ENCODE data around the gene EXOC6B. TPM values are rescaled to one million over a fixed set of nuclear protein-coding genes. Genes with fewer than 3 reads are reported as not detected.

EXOC6B gene
- total RNA-seq, 1 donor from 2014 or later, result 35.2 TPM

- intact Hi-C loops (cut with DNase I), result no loop called here
- H3K27me3 ChIP-seq, result no peaks in the 10 kb centered on the region
- H3K9me3 ChIP-seq, result no peaks in the 10 kb centered on the region
- H3K4me3 ChIP-seq, result no peak overlapping the region
- no peaks in the 10 kb centered on the region for H3K36me3 ChIP-seq
- H3K27ac ChIP-seq, result no peak overlapping the region
- no peak for ATAC-seq
- H3K4me1 ChIP-seq, result no peaks in the 10 kb centered on the region
- no peak for DNase-seq
- TF ChIP-seq, protein P1, sequence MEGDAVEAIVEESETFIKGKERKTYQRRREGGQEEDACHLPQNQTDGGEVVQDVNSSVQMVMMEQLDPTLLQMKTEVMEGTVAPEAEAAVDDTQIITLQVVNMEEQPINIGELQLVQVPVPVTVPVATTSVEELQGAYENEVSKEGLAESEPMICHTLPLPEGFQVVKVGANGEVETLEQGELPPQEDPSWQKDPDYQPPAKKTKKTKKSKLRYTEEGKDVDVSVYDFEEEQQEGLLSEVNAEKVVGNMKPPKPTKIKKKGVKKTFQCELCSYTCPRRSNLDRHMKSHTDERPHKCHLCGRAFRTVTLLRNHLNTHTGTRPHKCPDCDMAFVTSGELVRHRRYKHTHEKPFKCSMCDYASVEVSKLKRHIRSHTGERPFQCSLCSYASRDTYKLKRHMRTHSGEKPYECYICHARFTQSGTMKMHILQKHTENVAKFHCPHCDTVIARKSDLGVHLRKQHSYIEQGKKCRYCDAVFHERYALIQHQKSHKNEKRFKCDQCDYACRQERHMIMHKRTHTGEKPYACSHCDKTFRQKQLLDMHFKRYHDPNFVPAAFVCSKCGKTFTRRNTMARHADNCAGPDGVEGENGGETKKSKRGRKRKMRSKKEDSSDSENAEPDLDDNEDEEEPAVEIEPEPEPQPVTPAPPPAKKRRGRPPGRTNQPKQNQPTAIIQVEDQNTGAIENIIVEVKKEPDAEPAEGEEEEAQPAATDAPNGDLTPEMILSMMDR (IDR thresholded peaks at IDR 0.05), result no peak
These were observed 611.2 kb downstream of the EXOC6B start for GRCh38 chr2:72214429-72215143.

- intact Hi-C loops (cut with DNase I), result no loop called here
- ATAC-seq (no peak), DNase-seq (no peak)
- Histone ChIP-seq H3K4me3 (no peak overlapping the region), H3K27ac (no peak overlapping the region), H3K27me3 (no peaks in the 10 kb centered on the region), H3K9me3 (no peaks in the 10 kb centered on the region), H3K4me1 (no peaks in the 10 kb centered on the region), H3K36me3 (no peaks in the 10 kb centered on the region)
- TF ChIP-seq, protein P1 (IDR thresholded peaks at IDR 0.05), result no peak
These were observed 613.4 kb downstream of the EXOC6B start for GRCh38 chr2:72212486-72212855.

DNA sequence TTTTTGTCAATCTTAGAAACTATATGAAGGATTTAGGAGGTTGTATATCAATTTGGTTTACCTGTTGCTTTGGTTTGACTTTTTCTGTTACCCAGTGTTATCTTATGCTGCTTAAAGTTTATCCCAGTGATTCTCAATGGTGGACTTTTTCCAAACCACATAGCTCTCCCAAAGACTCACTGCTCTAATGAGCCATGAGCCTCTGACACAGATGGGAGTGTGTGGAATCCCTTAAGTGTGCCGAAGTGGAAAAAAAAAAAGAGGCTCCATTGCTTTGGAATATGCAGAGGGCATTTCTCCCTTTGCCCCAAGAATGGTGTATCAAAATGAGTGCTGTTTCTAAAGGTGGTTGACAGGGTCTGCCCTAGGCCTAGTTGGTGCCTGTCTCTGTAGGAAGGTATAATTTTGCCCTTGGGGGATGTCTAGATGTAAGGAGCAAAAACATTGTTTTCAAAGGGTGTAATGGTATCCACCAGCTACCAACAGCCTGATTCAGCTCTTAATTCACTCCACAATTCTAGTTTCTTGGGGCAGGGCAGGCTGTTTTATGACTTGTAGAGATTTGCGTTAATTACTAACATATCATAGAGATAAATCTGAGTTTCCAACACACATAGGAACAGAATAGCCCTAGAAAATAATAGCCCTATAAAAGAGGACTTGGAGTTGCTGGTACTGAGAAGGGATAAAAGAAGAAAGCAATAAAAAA lies 613.9 kb downstream of the EXOC6B start:
- ATAC-seq (no peak), DNase-seq (no peak)
- H3K27ac ChIP-seq, result no peak overlapping the region
- H3K27me3 ChIP-seq, result no peaks in the 10 kb centered on the region
- H3K9me3 ChIP-seq, result no peaks in the 10 kb centered on the region
- TF ChIP-seq, protein P1 (IDR thresholded peaks at IDR 0.05), result no peak
- H3K36me3 ChIP-seq, result no peaks in the 10 kb centered on the region
- no peak overlapping the region for H3K4me3 ChIP-seq
- no peaks in the 10 kb centered on the region for H3K4me1 ChIP-seq
- intact Hi-C loops (cut with DNase I), result no loop called here

GRCh38 chr2:72211350-72211749 lies 614.5 kb downstream of the EXOC6B start:
- ATAC-seq (no peak), DNase-seq (no peak)
- Histone ChIP-seq H3K4me1 (no peaks in the 10 kb centered on the region), H3K27me3 (no peaks in the 10 kb centered on the region), H3K4me3 (no peak overlapping the region), H3K27ac (no peak overlapping the region), H3K36me3 (no peaks in the 10 kb centered on the region), H3K9me3 (no peaks in the 10 kb centered on the region)
- TF ChIP-seq, protein P1 (IDR thresholded peaks at IDR 0.05), result no peak
- intact Hi-C loops (cut with DNase I), result no loop called here

GRCh38 chr2:72210470-72210869 lies 615.4 kb downstream of the EXOC6B start:
- H3K4me1 ChIP-seq, result no peaks in the 10 kb centered on the region
- DNase-seq (no peak), ATAC-seq (no peak)
- no peaks in the 10 kb centered on the region for H3K36me3 ChIP-seq
- no peaks in the 10 kb centered on the region for H3K27me3 ChIP-seq
- intact Hi-C loops (cut with DNase I), result no loop called here
- H3K27ac ChIP-seq, result no peak overlapping the region
- H3K9me3 ChIP-seq, result no peaks in the 10 kb centered on the region
- no peak overlapping the region for H3K4me3 ChIP-seq
- TF ChIP-seq, protein P1 (IDR thresholded peaks at IDR 0.05), result no peak

All from upper lobe of right lung (tissue), 1 donor.